MM.1S (cell line): ENCODE data around the gene LRRTM4.
"Not testable (repeated sequence)": the region's sequence is repeated elsewhere in the genome, so short reads cannot be mapped to it uniquely, and the experiment has no call there.

ENCODE experiments used
- DNase-seq: peaks from one replicate; pipeline ENCODE4 v3.0.0-alpha.2; 2015
- H2AFZ ChIP-seq: fragments of 300-600 bp; sonication (generic); 2 replicates; pipeline ENCODE4 v1.6.0; 2016; ENCODE audit warnings: antibody characterized with exemption, low read length
- H3F3A ChIP-seq: fragments of 300-600 bp; sonication (generic); 2 replicates; pipeline ENCODE4 v1.6.1; 2016; ENCODE audit warnings: mild to moderate bottlenecking, antibody characterized with exemption, low read length, moderate library complexity, mixed read lengths; ENCODE audit not compliant: insufficient read depth
- H3K27ac ChIP-seq: fragments of 300-600 bp; sonication (generic); 2 replicates; pipeline ENCODE4 v1.5.1; 2016; ENCODE audit warnings: mild to moderate bottlenecking, low read length
- H3K27me3 ChIP-seq: fragments of 300-600 bp; sonication (generic); replicated peaks from 2 replicates; pipeline ENCODE4 v1.6.0; 2016; ENCODE audit warnings: low read length; ENCODE audit not compliant: insufficient read depth
- H3K36me3 ChIP-seq: fragments of 300-600 bp; sonication (generic); replicated peaks from 2 replicates; pipeline ENCODE4 v1.6.1; 2016; ENCODE audit warnings: mild to moderate bottlenecking, low read length, mixed read lengths; ENCODE audit not compliant: insufficient read depth
- H3K4me1 ChIP-seq: fragments of 300-600 bp; sonication (generic); 2 replicates; pipeline ENCODE4 v1.6.1; 2016; ENCODE audit warnings: low read length, mixed read lengths
- H3K4me2 ChIP-seq: fragments of 300-600 bp; sonication (generic); 2 replicates; pipeline ENCODE4 v1.6.0; 2016; ENCODE audit warnings: low read depth, low read length
- H3K4me3 ChIP-seq: fragments of 300-600 bp; sonication (generic); 2 replicates; pipeline ENCODE4 v1.5.1; 2016; ENCODE audit warnings: low read length, mixed read lengths
- H3K79me2 ChIP-seq: fragments of 300-600 bp; sonication (generic); 2 replicates; pipeline ENCODE4 v1.6.1; 2016; ENCODE audit warnings: mixed run types, low read length, mixed read lengths
- H3K9ac ChIP-seq: fragments of 300-600 bp; sonication (generic); 2 replicates; pipeline ENCODE4 v1.6.1; 2016; ENCODE audit warnings: low read length, mixed read lengths
- H3K9me2 ChIP-seq: fragments of 300-600 bp; sonication (generic); replicated peaks from 2 replicates; pipeline ENCODE4 v1.6.1; 2016; ENCODE audit warnings: mild to moderate bottlenecking, low read length, mixed read lengths; ENCODE audit not compliant: insufficient read depth
- H3K9me3 ChIP-seq: fragments of 300-600 bp; sonication (generic); replicated peaks from 2 replicates; pipeline ENCODE4 v1.6.1; 2016; ENCODE audit warnings: mild to moderate bottlenecking, low read length, mixed read lengths; ENCODE audit not compliant: insufficient read depth
- H4K20me1 ChIP-seq: fragments of 300-600 bp; sonication (generic); 2 replicates; pipeline ENCODE4 v1.6.1; 2016; ENCODE audit warnings: mild to moderate bottlenecking, low read length, moderate library complexity, mixed read lengths; ENCODE audit not compliant: insufficient read depth
- EZH2 ChIP-seq: fragments of 300-600 bp; sonication (generic); optimal IDR thresholded peaks from 2 replicates; pipeline ENCODE3; 2017; ENCODE audit warnings: low read depth, mild to moderate bottlenecking, antibody characterized with exemption, low read length, mixed read lengths
- EZH2phosphoT487 ChIP-seq: fragments of 300-600 bp; sonication (generic); IDR thresholded peaks from 2 replicates; pipeline ENCODE4 v1.6.1; 2018; ENCODE audit warnings: antibody characterized with exemption, low read length
- TF ChIP-seq, protein P1 (sequence below): fragments of 300-600 bp; sonication (generic); IDR thresholded peaks from 2 replicates; pipeline ENCODE4 v1.5.1; 2016; ENCODE audit warnings: antibody characterized with exemption, low read length, mixed read lengths

Gene LRRTM4

GRCh38 chr2:76700894-76701293 lies 821.3 kb downstream of the LRRTM4 start:
- Histone ChIP-seq H4K20me1 (no peaks in the 10 kb centered on the region), H3K4me1 (no peaks in the 10 kb centered on the region), H3K27ac (no peak overlapping the region), H3K36me3 (no peaks in the 10 kb centered on the region), H3K27me3 (no peaks in the 10 kb centered on the region), H3K4me3 (no peak overlapping the region), H3K9me2 (no peaks in the 10 kb centered on the region), H3K9ac (no peak overlapping the region), H3F3A (no peaks in the 10 kb centered on the region), H3K4me2 (no peak overlapping the region), H3K79me2 (no peaks in the 10 kb centered on the region), H3K9me3 (no peaks in the 10 kb centered on the region), H2AFZ (no peak overlapping the region)
- TF ChIP-seq EZH2phosphoT487 (no peak), EZH2 (no peak)
- TF ChIP-seq, protein P1, sequence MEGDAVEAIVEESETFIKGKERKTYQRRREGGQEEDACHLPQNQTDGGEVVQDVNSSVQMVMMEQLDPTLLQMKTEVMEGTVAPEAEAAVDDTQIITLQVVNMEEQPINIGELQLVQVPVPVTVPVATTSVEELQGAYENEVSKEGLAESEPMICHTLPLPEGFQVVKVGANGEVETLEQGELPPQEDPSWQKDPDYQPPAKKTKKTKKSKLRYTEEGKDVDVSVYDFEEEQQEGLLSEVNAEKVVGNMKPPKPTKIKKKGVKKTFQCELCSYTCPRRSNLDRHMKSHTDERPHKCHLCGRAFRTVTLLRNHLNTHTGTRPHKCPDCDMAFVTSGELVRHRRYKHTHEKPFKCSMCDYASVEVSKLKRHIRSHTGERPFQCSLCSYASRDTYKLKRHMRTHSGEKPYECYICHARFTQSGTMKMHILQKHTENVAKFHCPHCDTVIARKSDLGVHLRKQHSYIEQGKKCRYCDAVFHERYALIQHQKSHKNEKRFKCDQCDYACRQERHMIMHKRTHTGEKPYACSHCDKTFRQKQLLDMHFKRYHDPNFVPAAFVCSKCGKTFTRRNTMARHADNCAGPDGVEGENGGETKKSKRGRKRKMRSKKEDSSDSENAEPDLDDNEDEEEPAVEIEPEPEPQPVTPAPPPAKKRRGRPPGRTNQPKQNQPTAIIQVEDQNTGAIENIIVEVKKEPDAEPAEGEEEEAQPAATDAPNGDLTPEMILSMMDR = no peak
- DNase-seq = no peak

DNA sequence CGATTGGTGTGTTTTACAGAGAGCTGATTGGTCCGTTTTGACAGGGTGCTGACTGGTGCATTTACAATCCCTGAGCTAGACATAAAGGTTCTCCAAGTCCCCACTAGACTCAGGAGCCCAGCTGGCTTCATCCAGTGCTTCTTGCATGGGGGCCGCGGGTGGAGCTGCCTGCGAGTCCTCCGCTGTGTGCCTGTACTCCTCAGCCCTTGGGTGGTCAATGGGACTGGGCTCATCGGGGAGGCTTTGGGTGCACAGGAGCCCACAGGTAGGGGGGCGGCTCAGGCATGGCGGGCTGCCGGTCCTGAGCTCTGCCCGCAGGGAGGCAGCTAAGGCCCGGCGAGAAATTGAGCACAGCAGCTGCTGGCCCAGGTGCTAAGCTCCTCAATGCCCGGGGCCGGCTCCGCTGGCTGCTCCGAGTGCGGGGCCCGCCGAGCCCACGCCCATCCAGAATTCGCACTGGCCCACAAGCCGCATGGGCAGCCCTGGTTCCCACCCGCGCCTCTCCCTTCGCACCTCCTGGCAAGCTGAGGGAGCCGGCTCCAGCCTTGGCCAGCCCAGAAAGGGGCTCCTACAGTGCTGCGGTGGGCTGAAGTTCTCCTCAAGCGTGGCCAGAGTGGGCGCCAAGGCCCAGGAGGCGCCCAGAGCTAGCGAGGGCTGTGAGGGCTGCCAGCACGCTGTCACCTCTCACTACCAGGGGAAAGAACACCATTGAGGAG lies 824.0 kb downstream of the LRRTM4 start:
- not testable (repeated sequence) for H3K9me2 ChIP-seq, H3K9me3 ChIP-seq, H3K4me1 ChIP-seq, H3K4me2 ChIP-seq, H3K27me3 ChIP-seq, H3K27ac ChIP-seq, H3K79me2 ChIP-seq, H3K4me3 ChIP-seq, H3F3A ChIP-seq, DNase-seq, H2AFZ ChIP-seq, H3K9ac ChIP-seq, H3K36me3 ChIP-seq, H4K20me1 ChIP-seq
